Body of pancreas (tissue), 4 donors: ENCODE results near the gene MDN1. TPM values are rescaled to one million over a fixed set of nuclear protein-coding genes. Genes with fewer than 3 reads are reported as not detected.
"Not testable (repeated sequence)": the region's sequence is repeated elsewhere in the genome, so short reads cannot be mapped to it uniquely, and the experiment has no call there.

Experiments
- ATAC-seq: fragments of 150-250 bp; one replicate; pipeline ENCODE4 v1.9.1; 2016
- DNase-seq, 4 donors: peaks; one replicate each; pipeline ENCODE4 v3.0.0-alpha.2; 2019
- H3K27ac ChIP-seq, 4 donors: fragments of 200-600 bp; sonication (generic); 1 replicate in 3 of 4; 2 replicates in 1 of 4; pipeline versions ENCODE4 v1.5.1 to v1.6.1; 2016 to 2019; ENCODE audit warnings: mild to moderate bottlenecking in 1 of 4, mixed read lengths in 1 of 4, moderate library complexity in 1 of 4
- H3K27me3 ChIP-seq, 2 donors: fragments of 200-600 bp; sonication (generic); one replicate each; pipeline ENCODE4 v1.6.0; 2016; ENCODE audit warnings: mild to moderate bottlenecking in 1 of 2
- H3K36me3 ChIP-seq, 2 donors: fragments of 200-600 bp; sonication (generic); replicated peaks in 1 of 2; 2 replicates each; pipeline ENCODE4 v1.5.1; 2016; ENCODE audit warnings: low read depth in 2 of 2; ENCODE audit not compliant: insufficient read depth in 1 of 2
- H3K4me1 ChIP-seq: fragments of 200-600 bp; sonication (generic); one replicate; pipeline ENCODE4 v1.6.0; 2016
- H3K4me3 ChIP-seq, 2 donors: fragments of 200-600 bp; sonication (generic); 1 replicate in 1 of 2; 2 replicates in 1 of 2; pipeline ENCODE4 v1.5.1; 2016 to 2019
- H3K9me3 ChIP-seq, 3 donors: fragments of 200-600 bp; sonication (generic); 1 replicate in 2 of 3; 2 replicates in 1 of 3; pipeline ENCODE4 v1.5.1; 2016
- POLR2A ChIP-seq, 3 donors: fragments of 450-650 bp; IDR thresholded peaks; one replicate each; pipeline ENCODE4 v1.6.1; 2016; ENCODE audit warnings: antibody characterized with exemption in 3 of 3, mild to moderate bottlenecking in 2 of 3
- WGBS, 2 donors: methylation state at CpG; one replicate each; pipeline ENCODE4 v1.1.5; 2017; 5-methylcytosine and 5-hydroxymethylcytosine counted together
- intact Hi-C: fragments of 100-400 bp; cut with DNase I; formaldehyde crosslinking; loops from one replicate; pipeline ENCODE4 v1.15.1; 2023
- total RNA-seq, 2 donors: library from RNA; depleted of rRNA; stranded (reverse); fragments of >200 nt; gene quantifications; one replicate each; pipeline ENCODE4 v1.1.0, GENCODE V29; 2016
- TF ChIP-seq, protein P1 (sequence below), 7 experiments: fragments of 450-650 bp in 4 of 7; fragments of 200-600 bp in 3 of 7; sonication (generic) in 3 of 7; IDR thresholded peaks; one replicate each; pipeline ENCODE4 v1.5.1; 2016 to 2019; ENCODE audit warnings: antibody characterized with exemption in 7 of 7

Gene MDN1
- total RNA-seq, 2 donors from 2014 or later = 17.9 to 26.7 TPM

DNA sequence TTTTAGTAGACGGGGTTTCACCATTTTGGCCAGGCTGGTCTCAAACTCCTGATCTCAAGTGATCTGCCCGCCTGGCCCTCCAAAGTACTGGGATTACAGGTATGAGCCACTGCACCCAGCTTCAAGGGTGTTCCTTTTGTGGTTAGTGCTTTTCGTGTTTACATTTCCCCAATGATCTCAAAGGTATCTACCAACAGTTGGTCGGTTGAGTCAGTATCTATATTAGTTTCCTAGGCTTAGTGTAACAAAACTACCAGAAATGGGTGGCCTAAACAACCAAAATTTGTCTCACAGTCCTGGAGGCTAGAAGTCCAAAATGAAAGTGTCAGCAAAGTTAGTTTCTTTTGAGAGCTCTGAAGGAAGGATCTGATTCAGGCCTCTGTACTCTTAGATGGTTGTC, 40.1 kb upstream of the MDN1 start:
- no peak for TF ChIP-seq POLR2A (IDR thresholded peaks at IDR 0.05)
- TF ChIP-seq, protein P1, sequence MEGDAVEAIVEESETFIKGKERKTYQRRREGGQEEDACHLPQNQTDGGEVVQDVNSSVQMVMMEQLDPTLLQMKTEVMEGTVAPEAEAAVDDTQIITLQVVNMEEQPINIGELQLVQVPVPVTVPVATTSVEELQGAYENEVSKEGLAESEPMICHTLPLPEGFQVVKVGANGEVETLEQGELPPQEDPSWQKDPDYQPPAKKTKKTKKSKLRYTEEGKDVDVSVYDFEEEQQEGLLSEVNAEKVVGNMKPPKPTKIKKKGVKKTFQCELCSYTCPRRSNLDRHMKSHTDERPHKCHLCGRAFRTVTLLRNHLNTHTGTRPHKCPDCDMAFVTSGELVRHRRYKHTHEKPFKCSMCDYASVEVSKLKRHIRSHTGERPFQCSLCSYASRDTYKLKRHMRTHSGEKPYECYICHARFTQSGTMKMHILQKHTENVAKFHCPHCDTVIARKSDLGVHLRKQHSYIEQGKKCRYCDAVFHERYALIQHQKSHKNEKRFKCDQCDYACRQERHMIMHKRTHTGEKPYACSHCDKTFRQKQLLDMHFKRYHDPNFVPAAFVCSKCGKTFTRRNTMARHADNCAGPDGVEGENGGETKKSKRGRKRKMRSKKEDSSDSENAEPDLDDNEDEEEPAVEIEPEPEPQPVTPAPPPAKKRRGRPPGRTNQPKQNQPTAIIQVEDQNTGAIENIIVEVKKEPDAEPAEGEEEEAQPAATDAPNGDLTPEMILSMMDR (IDR thresholded peaks at IDR 0.05) = no peak
- ATAC-seq = no peak
- Histone ChIP-seq H3K27ac (no peak overlapping the region), H3K4me3 (no peak overlapping the region), H3K4me1 (no peaks in the 10 kb centered on the region), H3K9me3 (no peaks in the 10 kb centered on the region), H3K36me3 (peaks cover 0 to 27% of the 10 kb centered on the region in 2 donors), H3K27me3 (no peaks in the 10 kb centered on the region)
- WGBS, 2 donors = 86 to 90% methylated on average over 4 of the region's 4 CpGs
- no peak for DNase-seq
- intact Hi-C loops = no loop called here

DNA sequence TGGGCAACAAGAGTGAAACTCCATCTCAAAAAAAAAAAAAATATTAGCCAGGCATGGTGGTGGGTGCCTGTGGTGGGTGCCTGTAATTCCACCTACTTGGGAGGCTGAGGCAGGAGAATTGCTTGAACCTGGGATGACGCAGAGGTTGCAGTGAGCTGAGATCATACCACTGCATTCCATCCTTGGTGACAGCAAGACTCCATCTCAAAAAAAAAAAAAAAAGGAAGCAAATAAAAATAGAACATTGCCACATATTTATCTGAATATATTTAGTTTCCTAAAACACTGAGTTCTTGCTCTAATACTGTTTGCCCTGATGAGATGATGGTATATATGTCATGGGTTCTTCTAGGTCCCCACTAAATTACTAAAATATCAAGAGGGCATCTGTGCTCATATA, 38.4 kb upstream of the MDN1 start:
- Histone ChIP-seq H3K4me3 (no peak overlapping the region), H3K9me3 (no peaks in the 10 kb centered on the region), H3K27ac (no peak overlapping the region), H3K4me1 (no peaks in the 10 kb centered on the region), H3K27me3 (no peaks in the 10 kb centered on the region), H3K36me3 (peaks cover 0 to 36% of the 10 kb centered on the region in 2 donors)
- DNase-seq (no peak), ATAC-seq (no peak)
- intact Hi-C loops = no loop called here
- TF ChIP-seq, protein P1 (IDR thresholded peaks at IDR 0.05) = no peak
- TF ChIP-seq POLR2A (IDR thresholded peaks at IDR 0.05) = no peak
- 88 to 100% methylated on average over 1 of the region's 1 CpG for WGBS, 2 donors

- Histone ChIP-seq H3K4me1 (no peaks in the 10 kb centered on the region), H3K27me3 (no peaks in the 10 kb centered on the region), H3K36me3 (peaks cover 0 to 21% of the 10 kb centered on the region in 2 donors), H3K27ac (no peak overlapping the region), H3K4me3 (no peak overlapping the region), H3K9me3 (no peaks in the 10 kb centered on the region)
- intact Hi-C loops = no loop called here
- TF ChIP-seq, protein P1 (IDR thresholded peaks at IDR 0.05) = no peak
- no peak for TF ChIP-seq POLR2A (IDR thresholded peaks at IDR 0.05)
- ATAC-seq (no peak), DNase-seq (no peak)
- 90 to 100% methylated on average over 1 of the region's 1 CpG for WGBS, 2 donors
Measured at GRCh38 chr6:89853068-89853467, 33.5 kb upstream of the MDN1 start.

DNA sequence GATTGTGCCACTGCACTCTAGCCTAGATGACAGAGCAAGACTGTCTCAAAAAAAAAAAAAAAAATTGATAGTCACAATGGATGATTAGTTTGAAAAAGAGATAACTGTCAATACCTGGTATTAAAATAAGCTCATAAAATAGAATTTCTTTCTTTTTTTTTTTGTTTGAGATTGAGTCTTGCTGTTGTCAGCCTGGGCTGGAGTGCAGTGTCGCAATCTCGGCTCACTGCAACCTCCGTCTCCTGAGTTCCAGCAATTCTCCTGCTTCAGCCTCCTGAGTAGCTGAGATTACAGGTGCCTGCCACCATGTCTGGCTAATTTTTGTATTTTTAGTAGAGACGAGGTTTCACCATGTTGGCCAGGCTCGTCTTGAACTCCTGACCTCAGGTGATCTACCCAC, 27.9 kb upstream of the MDN1 start:
- ATAC-seq, H3K4me3 ChIP-seq, DNase-seq, H3K9me3 ChIP-seq, intact Hi-C loops, H3K4me1 ChIP-seq, H3K27me3 ChIP-seq, H3K27ac ChIP-seq, H3K36me3 ChIP-seq: not testable (repeated sequence)
- 95 to 100% methylated on average over 5 of the region's 5 CpGs for WGBS, 2 donors

DNA sequence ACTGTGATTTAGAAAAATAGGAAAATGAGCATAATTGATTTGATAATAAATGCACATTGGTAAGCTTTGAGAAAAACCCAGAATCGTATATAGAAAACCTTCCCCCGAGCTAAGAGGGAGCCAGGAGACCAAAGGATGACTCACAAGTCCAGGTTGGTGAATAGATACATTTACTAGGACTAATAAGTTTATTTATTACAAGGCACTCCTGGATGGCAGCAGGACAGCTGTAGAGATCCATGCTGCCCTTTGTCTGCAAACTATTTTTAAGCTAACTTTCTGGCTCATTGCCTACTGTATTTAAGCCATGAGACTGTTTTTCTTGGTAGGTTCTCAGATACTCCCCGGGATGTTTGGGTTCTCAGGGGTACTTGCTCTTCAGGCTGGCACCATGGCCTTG, 23.5 kb upstream of the MDN1 start:
- no peaks in the 10 kb centered on the region for H3K27me3 ChIP-seq
- DNase-seq (no peak), ATAC-seq (no peak)
- no peak overlapping the region for H3K4me3 ChIP-seq
- H3K27ac ChIP-seq = no peak overlapping the region
- H3K4me1 ChIP-seq = peaks cover 6% of the 10 kb centered on the region
- TF ChIP-seq, protein P1 (IDR thresholded peaks at IDR 0.05) = no peak
- no peak for TF ChIP-seq POLR2A (IDR thresholded peaks at IDR 0.05)
- H3K36me3 ChIP-seq = no peaks in the 10 kb centered on the region
- H3K9me3 ChIP-seq = no peaks in the 10 kb centered on the region
- intact Hi-C loops = no loop called here
- WGBS, 2 donors = 48 to 56% methylated on average over 2 to 3 of the region's 3 CpGs
